Measurements from ENCODE around the gene ZNF718. TPM values are rescaled to one million over a fixed set of nuclear protein-coding genes. Genes with fewer than 3 reads are reported as not detected.

Gene ZNF718
- total and polyA plus RNA-seq, 10 of the 15 experiments (the other 5 are each of a cell fraction or from before 2014, with no cell fraction given): 1.1 to 7.0 (median 3.9) TPM

DNA sequence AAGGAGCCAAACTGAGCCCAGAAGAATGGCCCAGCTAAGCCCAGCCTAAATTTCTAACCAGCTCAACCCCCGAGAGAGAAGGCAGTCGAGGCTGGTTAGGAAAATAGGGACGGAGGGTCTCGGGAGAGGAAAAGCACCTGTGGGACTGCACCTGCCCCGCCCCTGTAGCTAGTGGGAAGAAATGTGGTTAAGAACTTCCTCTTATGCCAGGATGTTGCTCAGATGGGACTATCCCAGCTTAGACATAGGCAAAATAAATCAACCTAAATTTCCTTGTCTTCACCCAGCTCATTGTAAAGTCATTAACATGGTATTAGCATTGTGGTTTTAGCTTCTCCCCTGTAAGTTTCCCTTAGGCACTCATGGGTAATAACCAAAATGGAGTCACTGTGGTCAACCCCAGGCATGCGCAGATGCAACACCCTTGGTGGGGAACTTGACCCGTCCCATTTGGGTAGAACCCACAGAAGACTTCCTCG, 86.8 kb downstream of the ZNF718 start:
- Histone ChIP-seq H3K4me2 (ENCODE audit: control insufficient read depth, insufficient read depth) (no peak overlapping the region), H2AFZ (ENCODE audit: control insufficient read depth, low read depth, low read length) (no peak overlapping the region), H4K20me1 (ENCODE audit: control insufficient read depth, insufficient read depth) (no peaks in the 10 kb centered on the region), H3K9me3 (replicated peaks; ENCODE audit: control insufficient read depth, insufficient read depth, low read length) (peaks cover 14% of the 10 kb centered on the region), H3K4me3 (no peak overlapping the region), H3K27ac (ENCODE audit: control insufficient read depth, insufficient read depth) (no peak overlapping the region), H3K79me2 (ENCODE audit: control insufficient read depth, insufficient read depth, low read length) (no peaks in the 10 kb centered on the region), H3K27me3 (replicated peaks in 1 of 2; ENCODE audit: control insufficient read depth in 2 of 2, insufficient read depth in 2 of 2, low read length in 1 of 2) (no peaks in the 10 kb centered on the region), H3K9ac (ENCODE audit: control insufficient read depth, insufficient read depth, low read length) (no peak overlapping the region), H3K36me3 (ENCODE audit: control insufficient read depth in 2 of 2, insufficient read depth in 2 of 2, low read length in 1 of 2) (no peaks in the 10 kb centered on the region), H3K4me1 (ENCODE audit: control insufficient read depth, insufficient read depth, low read length) (no peaks in the 10 kb centered on the region)
- no TSS peak for BruUV-seq (replicated peaks)
- intact Hi-C loops (cut with micrococcal nuclease; ENCODE audit: unreplicated experiment) (no loop called here), in situ Hi-C loops (cut with MboI) (no loop called here)
- FAIRE-seq: no peak
- WGBS (ENCODE audit: insufficient coverage, insufficient replicate concordance, low lambda C conversion rate, missing lambda C conversion rate): under 1% methylated on average over 8 of the region's 8 CpGs
- ATAC-seq: no peak
- SMC1A ChIA-PET (ENCODE audit: uncharacterized antibody, unreplicated experiment): no interaction called here
- CTCF ChIA-PET: interaction anchor here (1.1 kb wide), 1 partner anchor 70 kb away, joined by 3 read pairs; no protein-coding TSS in a partner anchor
- POLR2A ChIA-PET: no interaction called here
- DNase-seq (ENCODE audit: low read depth, low spot score): peak; percentile 28
- RAD21 ChIA-PET (ENCODE audit: unreplicated experiment): no interaction called here
- 0 out of 2 replicates have a peak, but pooled peaks have one; percentile 12 for TF ChIP-seq YY1 (IDR thresholded peaks at IDR 0.05; ENCODE audit: low read depth, low read length)
- no peak for TF ChIP-seq ZNF622 (IDR thresholded peaks at IDR 0.05)
- TF ChIP-seq, protein P1, sequence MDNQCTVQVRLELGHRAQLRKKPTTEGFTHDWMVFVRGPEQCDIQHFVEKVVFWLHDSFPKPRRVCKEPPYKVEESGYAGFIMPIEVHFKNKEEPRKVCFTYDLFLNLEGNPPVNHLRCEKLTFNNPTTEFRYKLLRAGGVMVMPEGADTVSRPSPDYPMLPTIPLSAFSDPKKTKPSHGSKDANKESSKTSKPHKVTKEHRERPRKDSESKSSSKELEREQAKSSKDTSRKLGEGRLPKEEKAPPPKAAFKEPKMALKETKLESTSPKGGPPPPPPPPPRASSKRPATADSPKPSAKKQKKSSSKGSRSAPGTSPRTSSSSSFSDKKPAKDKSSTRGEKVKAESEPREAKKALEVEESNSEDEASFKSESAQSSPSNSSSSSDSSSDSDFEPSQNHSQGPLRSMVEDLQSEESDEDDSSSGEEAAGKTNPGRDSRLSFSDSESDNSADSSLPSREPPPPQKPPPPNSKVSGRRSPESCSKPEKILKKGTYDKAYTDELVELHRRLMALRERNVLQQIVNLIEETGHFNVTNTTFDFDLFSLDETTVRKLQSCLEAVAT (IDR thresholded peaks at IDR 0.05): no peak
- TF ChIP-seq, protein P2, sequence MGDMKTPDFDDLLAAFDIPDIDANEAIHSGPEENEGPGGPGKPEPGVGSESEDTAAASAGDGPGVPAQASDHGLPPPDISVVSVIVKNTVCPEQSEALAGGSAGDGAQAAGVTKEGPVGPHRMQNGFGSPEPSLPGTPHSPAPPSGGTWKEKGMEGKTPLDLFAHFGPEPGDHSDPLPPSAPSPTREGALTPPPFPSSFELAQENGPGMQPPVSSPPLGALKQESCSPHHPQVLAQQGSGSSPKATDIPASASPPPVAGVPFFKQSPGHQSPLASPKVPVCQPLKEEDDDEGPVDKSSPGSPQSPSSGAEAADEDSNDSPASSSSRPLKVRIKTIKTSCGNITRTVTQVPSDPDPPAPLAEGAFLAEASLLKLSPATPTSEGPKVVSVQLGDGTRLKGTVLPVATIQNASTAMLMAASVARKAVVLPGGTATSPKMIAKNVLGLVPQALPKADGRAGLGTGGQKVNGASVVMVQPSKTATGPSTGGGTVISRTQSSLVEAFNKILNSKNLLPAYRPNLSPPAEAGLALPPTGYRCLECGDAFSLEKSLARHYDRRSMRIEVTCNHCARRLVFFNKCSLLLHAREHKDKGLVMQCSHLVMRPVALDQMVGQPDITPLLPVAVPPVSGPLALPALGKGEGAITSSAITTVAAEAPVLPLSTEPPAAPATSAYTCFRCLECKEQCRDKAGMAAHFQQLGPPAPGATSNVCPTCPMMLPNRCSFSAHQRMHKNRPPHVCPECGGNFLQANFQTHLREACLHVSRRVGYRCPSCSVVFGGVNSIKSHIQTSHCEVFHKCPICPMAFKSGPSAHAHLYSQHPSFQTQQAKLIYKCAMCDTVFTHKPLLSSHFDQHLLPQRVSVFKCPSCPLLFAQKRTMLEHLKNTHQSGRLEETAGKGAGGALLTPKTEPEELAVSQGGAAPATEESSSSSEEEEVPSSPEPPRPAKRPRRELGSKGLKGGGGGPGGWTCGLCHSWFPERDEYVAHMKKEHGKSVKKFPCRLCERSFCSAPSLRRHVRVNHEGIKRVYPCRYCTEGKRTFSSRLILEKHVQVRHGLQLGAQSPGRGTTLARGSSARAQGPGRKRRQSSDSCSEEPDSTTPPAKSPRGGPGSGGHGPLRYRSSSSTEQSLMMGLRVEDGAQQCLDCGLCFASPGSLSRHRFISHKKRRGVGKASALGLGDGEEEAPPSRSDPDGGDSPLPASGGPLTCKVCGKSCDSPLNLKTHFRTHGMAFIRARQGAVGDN (IDR thresholded peaks at IDR 0.05): peak; percentile 53

Data from GM12878 (cell line).